Measurements from ENCODE around the gene TOM1L2.

Gene TOM1L2

DNA sequence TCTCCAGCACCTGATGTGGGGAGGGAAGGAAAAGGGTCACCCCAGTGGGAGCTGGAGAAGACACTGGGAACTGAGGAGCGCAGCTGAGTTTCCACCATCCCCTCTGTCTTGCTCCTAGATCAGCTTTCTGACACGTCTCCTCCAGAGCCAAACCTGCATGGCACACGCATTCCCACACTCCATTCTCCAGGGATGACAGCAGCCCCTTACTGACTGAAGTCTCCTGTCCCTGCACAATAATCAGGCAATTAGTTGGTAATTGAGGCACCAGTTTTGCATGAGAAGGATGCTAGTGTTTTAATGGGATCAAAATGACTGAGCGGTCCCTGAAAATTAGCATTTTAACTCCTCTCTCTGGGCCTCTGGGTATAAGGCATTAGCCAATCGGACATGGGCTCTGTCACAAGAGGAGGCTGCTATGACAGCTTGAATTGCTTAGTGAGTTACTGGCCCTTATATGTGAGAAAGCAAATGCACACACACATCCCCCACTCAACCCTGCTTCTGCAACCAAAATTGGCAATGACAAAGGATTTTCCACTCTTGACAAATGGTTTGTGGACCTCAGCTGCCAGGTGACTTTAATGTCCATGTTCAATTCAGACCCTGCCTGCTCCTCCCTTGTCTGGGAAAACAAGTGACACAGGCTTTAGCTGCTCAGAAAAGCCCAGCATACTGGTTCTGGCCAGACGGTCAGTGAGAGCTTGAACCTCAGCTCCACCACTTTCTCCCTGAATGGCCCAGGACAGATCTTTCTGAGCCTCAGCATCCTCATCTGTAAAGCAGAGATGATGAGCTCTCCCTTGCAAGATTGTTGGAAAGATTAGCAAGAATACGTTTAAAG is 78.2 kb downstream of the TOM1L2 start:
- no peaks in the 10 kb centered on the region for H3K9me3 ChIP-seq
- H3K4me3 ChIP-seq, result no peak overlapping the region
- in situ Hi-C loops (cut with MboI; ENCODE audit: low sequenced_read_pairs), result no loop called here
- no peak for DNase-seq (ENCODE audit: low spot score in 2 of 2)
- H3K4me1 ChIP-seq, result no peaks in the 10 kb centered on the region
- H3K36me3 ChIP-seq (replicated peaks), result no peaks in the 10 kb centered on the region
- no peaks in the 10 kb centered on the region for H3K27me3 ChIP-seq (ENCODE audit: low read depth)

GRCh38 chr17:17892731-17893130 is 79.5 kb downstream of the TOM1L2 start:
- in situ Hi-C loops (cut with MboI; ENCODE audit: low sequenced_read_pairs), result no loop called here

GRCh38 chr17:17892009-17892408 is 80.2 kb downstream of the TOM1L2 start:
- H3K9me3 ChIP-seq, result no peaks in the 10 kb centered on the region
- in situ Hi-C loops (cut with MboI; ENCODE audit: low sequenced_read_pairs), result no loop called here
- no peaks in the 10 kb centered on the region for H3K36me3 ChIP-seq (replicated peaks)
- no peak for DNase-seq (ENCODE audit: low spot score in 2 of 2)
- H3K27me3 ChIP-seq (ENCODE audit: low read depth), result no peaks in the 10 kb centered on the region
- H3K4me3 ChIP-seq, result no peak overlapping the region
- no peaks in the 10 kb centered on the region for H3K4me1 ChIP-seq

More at GRCh38 chr17:17892731-17893130, 79.5 kb downstream of the TOM1L2 start:
- DNase-seq (ENCODE audit: low spot score in 2 of 2), result no peak
- Histone ChIP-seq H3K4me1 (no peaks in the 10 kb centered on the region), H3K4me3 (no peak overlapping the region), H3K27me3 (ENCODE audit: low read depth) (no peaks in the 10 kb centered on the region), H3K36me3 (replicated peaks) (no peaks in the 10 kb centered on the region), H3K9me3 (no peaks in the 10 kb centered on the region)

GRCh38 chr17:17890773-17891759 is 81.1 kb downstream of the TOM1L2 start:
- Histone ChIP-seq H3K9me3 (no peaks in the 10 kb centered on the region), H3K4me3 (no peak overlapping the region), H3K4me1 (no peaks in the 10 kb centered on the region), H3K36me3 (replicated peaks) (no peaks in the 10 kb centered on the region), H3K27me3 (ENCODE audit: low read depth) (no peaks in the 10 kb centered on the region)
- DNase-seq (ENCODE audit: low spot score in 2 of 2), result peak in 1 of 2 experiments; percentile 68
- in situ Hi-C loops (cut with MboI; ENCODE audit: low sequenced_read_pairs), result no loop called here

- Histone ChIP-seq H3K9me3 (no peaks in the 10 kb centered on the region), H3K36me3 (replicated peaks) (no peaks in the 10 kb centered on the region), H3K4me1 (no peaks in the 10 kb centered on the region), H3K27me3 (ENCODE audit: low read depth) (no peaks in the 10 kb centered on the region), H3K4me3 (no peak overlapping the region)
- no peak for DNase-seq (ENCODE audit: low spot score in 2 of 2)
- in situ Hi-C loops (cut with MboI; ENCODE audit: low sequenced_read_pairs), result no loop called here
Observed at GRCh38 chr17:17889922-17890321, 82.3 kb downstream of the TOM1L2 start.

- Histone ChIP-seq H3K36me3 (replicated peaks) (no peaks in the 10 kb centered on the region), H3K9me3 (no peaks in the 10 kb centered on the region), H3K4me3 (no peak overlapping the region), H3K27me3 (ENCODE audit: low read depth) (no peaks in the 10 kb centered on the region), H3K4me1 (no peaks in the 10 kb centered on the region)
- in situ Hi-C loops (cut with MboI; ENCODE audit: low sequenced_read_pairs), result no loop called here
- no peak for DNase-seq (ENCODE audit: low spot score in 2 of 2)
Observed at GRCh38 chr17:17888821-17889220, 83.4 kb downstream of the TOM1L2 start.

DNA sequence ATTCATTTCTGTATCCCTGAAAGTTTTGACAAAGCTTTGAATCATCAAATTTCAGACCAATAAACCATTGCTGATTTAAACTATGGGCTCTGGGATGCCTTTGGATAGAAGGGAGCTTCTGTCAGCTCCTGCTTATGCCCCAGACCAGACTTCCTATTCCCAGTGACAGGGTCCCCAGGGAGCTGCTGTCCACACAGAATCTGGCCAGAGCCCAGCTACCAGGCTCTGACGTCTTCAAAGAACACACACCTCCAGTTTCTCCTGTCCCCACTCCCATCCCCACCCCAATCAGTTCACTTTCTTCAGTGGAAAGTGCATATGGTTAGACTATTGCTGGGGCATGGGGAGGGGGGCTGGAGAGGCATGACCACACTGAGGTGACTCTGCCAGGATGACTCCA is 83.8 kb downstream of the TOM1L2 start:
- Histone ChIP-seq H3K4me1 (no peaks in the 10 kb centered on the region), H3K9me3 (no peaks in the 10 kb centered on the region), H3K4me3 (no peak overlapping the region), H3K27me3 (ENCODE audit: low read depth) (no peaks in the 10 kb centered on the region), H3K36me3 (replicated peaks) (no peaks in the 10 kb centered on the region)
- in situ Hi-C loops (cut with MboI; ENCODE audit: low sequenced_read_pairs), result no loop called here
- DNase-seq (ENCODE audit: low spot score in 2 of 2), result no peak

GRCh38 chr17:17887752-17888304 is 84.4 kb downstream of the TOM1L2 start:
- no peaks in the 10 kb centered on the region for H3K36me3 ChIP-seq (replicated peaks)

DNA sequence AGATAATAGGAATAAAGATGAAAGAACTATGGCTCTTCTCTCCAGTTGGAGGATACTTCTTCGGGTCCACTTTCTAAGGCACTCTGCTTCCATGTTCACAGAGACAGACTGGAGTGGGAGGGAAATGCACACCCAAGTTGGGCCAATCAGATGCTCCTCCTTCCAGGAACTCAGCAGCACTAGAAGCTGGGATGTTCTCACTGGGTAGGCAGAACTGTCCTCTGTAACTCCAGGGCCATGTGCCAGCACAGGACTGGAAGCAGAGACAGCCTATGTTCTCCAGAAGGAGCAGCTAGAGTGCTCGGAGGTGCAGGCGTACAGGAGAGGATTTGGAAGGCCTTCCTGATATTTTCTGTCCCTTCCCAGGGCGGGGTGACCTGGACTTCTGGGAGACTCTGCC is 85.5 kb downstream of the TOM1L2 start:
- no peaks in the 10 kb centered on the region for H3K9me3 ChIP-seq
- H3K27me3 ChIP-seq (ENCODE audit: low read depth), result no peaks in the 10 kb centered on the region
- H3K4me1 ChIP-seq, result no peaks in the 10 kb centered on the region
- H3K4me3 ChIP-seq, result no peak overlapping the region
- no peaks in the 10 kb centered on the region for H3K36me3 ChIP-seq (replicated peaks)
- DNase-seq (ENCODE audit: low spot score in 2 of 2), result no peak
- in situ Hi-C loops (cut with MboI; ENCODE audit: low sequenced_read_pairs), result no loop called here

More at GRCh38 chr17:17887752-17888304, 84.4 kb downstream of the TOM1L2 start:
- Histone ChIP-seq H3K4me3 (no peak overlapping the region), H3K27me3 (ENCODE audit: low read depth) (no peaks in the 10 kb centered on the region), H3K4me1 (no peaks in the 10 kb centered on the region), H3K9me3 (no peaks in the 10 kb centered on the region)
- in situ Hi-C loops (cut with MboI; ENCODE audit: low sequenced_read_pairs), result no loop called here
- DNase-seq (ENCODE audit: low spot score in 2 of 2), result no peak

GRCh38 chr17:17886226-17886625 is 86.0 kb downstream of the TOM1L2 start:
- no peak overlapping the region for H3K4me3 ChIP-seq
- no peaks in the 10 kb centered on the region for H3K9me3 ChIP-seq
- H3K27me3 ChIP-seq (ENCODE audit: low read depth), result no peaks in the 10 kb centered on the region
- H3K36me3 ChIP-seq (replicated peaks), result no peaks in the 10 kb centered on the region
- DNase-seq (ENCODE audit: low spot score in 2 of 2), result no peak
- H3K4me1 ChIP-seq, result no peaks in the 10 kb centered on the region
- in situ Hi-C loops (cut with MboI; ENCODE audit: low sequenced_read_pairs), result no loop called here

DNA sequence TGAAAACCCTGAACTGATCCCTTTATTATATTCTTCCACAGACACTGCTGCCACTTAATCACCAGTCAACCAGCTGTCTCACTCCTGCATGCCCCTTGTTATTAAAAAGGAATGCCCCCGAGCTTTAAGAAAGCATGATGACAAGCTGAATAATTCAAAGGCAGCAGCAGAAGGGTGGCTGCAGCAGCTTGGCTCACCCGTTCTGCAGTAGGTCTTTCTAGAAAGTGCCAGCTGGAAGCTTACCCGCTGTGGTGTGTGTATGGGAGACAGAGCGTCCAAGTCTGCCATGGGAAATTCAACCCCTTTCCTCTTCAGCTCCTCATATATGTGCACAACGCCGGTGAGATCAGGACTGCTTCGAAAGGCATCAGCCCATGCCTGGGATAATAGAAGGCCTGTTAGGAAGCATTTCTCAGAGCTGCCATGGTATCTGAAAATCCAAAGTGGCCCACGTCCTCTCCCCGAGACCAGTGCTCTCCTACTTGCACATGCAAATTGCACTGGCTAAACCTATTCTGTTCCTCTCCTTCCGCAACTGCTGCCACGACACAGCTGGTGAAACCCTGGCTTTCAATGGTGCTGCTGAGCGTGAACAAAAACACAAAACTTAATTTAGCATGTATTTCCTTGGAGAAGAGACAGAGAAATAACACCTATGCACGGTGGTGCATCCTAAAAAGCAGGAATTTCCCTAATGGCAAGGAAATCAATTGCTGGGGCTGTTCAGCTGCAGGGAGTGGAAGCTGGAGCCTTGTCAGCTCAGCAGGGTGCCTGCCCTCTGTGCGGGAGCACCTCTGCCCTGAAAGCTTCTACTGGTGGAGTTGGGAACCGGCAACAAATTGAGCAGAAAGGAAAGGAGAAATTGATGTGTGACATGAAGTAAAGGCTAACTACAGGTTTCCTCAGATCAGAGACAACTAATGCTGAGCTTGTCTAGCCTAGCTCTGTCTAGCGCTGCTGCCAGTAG is 87.5 kb downstream of the TOM1L2 start:
- in situ Hi-C loops (cut with MboI; ENCODE audit: low sequenced_read_pairs), result no loop called here

DNA sequence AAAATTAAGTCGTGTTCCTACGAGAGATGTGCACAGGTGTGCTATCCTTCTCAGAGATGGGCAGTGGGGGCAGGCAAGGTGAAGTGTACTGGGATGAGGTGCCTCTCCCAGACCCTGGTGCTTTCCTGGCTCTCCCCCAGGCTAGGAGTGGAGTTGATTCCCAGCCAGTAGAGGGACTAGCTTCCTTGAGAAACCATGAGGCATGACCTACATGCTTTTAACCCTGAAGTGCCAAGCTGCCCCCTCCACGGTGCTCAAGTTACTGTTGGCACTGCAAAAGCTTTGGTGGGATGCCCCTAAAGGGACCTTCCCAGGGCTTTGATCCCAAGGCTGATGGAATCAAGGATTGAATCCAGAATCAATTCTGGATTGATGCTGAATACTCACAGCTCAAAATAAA is 88.4 kb downstream of the TOM1L2 start:
- in situ Hi-C loops (cut with MboI; ENCODE audit: low sequenced_read_pairs), result no loop called here
- no peak overlapping the region for H3K4me3 ChIP-seq
- no peaks in the 10 kb centered on the region for H3K4me1 ChIP-seq
- 0 out of 2 replicates have a peak, but pooled peaks cover 1% of the 10 kb centered on the region for H3K36me3 ChIP-seq (replicated peaks)
- DNase-seq (ENCODE audit: low spot score in 2 of 2), result no peak
- no peaks in the 10 kb centered on the region for H3K9me3 ChIP-seq
- H3K27me3 ChIP-seq (ENCODE audit: low read depth), result no peaks in the 10 kb centered on the region

More for the DNA sequence above, 87.5 kb downstream of the TOM1L2 start:
- no peak overlapping the region for H3K4me3 ChIP-seq
- no peaks in the 10 kb centered on the region for H3K9me3 ChIP-seq
- no peaks in the 10 kb centered on the region for H3K27me3 ChIP-seq (ENCODE audit: low read depth)
- no peaks in the 10 kb centered on the region for H3K4me1 ChIP-seq
- H3K36me3 ChIP-seq (replicated peaks), result no peaks in the 10 kb centered on the region
- DNase-seq (ENCODE audit: low spot score in 2 of 2), result no peak

DNA sequence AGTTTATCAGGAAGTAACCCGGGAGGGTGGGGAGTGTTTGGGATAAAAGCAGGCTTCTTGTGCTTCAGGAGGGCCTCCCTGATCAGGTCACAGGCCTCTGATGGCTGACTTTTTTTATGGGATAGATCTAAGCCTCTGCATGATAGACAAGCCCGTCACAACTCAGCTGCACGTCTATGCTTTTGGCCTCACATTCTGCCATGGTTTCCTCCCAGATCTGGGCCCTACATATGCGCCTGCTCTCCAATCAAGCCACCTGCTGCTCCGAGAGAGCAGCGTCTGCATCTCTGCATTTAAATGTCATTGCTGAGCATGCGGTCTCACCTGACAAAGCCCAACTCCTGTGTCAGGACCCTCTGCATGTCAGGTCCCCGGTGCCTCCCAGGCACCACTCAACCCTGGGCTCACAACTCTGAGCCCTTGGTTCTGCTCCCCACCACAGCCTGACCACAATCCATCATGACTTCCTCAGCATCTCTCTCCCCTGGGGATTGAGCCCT is 90.1 kb downstream of the TOM1L2 start:
- Histone ChIP-seq H3K4me1 (no peaks in the 10 kb centered on the region), H3K27me3 (ENCODE audit: low read depth) (no peaks in the 10 kb centered on the region), H3K4me3 (no peak overlapping the region), H3K36me3 (replicated peaks) (peaks cover 9% of the 10 kb centered on the region), H3K9me3 (no peaks in the 10 kb centered on the region)
- no peak for DNase-seq (ENCODE audit: low spot score in 2 of 2)
- in situ Hi-C loops (cut with MboI; ENCODE audit: low sequenced_read_pairs), result no loop called here
